Mesenchymal stem cell (in vitro differentiated cells and primary cell): ENCODE data around the gene PFDN5.

Experiments
- DNase-seq: peaks from one replicate; pipeline ENCODE4 v3.0.0-alpha.2; 2013
- H2AFZ ChIP-seq: one replicate; pipeline ENCODE4 v1.6.1; 2013; ENCODE audit warnings: low read depth, mild to moderate bottlenecking, control low read depth, inconsistent platforms, low read length, moderate library complexity
- H2AK5ac ChIP-seq: 2 replicates; pipeline ENCODE4 v1.6.1; 2013; ENCODE audit warnings: low read length, moderate library complexity, mild to moderate bottlenecking, inconsistent platforms; ENCODE audit not compliant: severe bottlenecking
- H2BK120ac ChIP-seq: one replicate; pipeline ENCODE4 v1.6.1; 2013; ENCODE audit warnings: low read depth, mild to moderate bottlenecking, inconsistent platforms, low read length, moderate library complexity
- H2BK12ac ChIP-seq, 2 experiments: one replicate each; pipeline ENCODE4 v1.6.1; 2013; ENCODE audit warnings: inconsistent platforms in 2 of 2, low read length in 2 of 2, mild to moderate bottlenecking in 2 of 2, moderate library complexity in 2 of 2, control low read depth in 1 of 2
- H2BK15ac ChIP-seq: one replicate; pipeline ENCODE4 v1.6.1; 2013; ENCODE audit warnings: mild to moderate bottlenecking, low read depth, inconsistent platforms; ENCODE audit not compliant: poor library complexity, severe bottlenecking
- H2BK5ac ChIP-seq: 2 replicates; pipeline ENCODE4 v1.6.1; 2013; ENCODE audit warnings: low read depth, mild to moderate bottlenecking, low read length, control low read depth, inconsistent platforms; ENCODE audit not compliant: poor library complexity, severe bottlenecking
- H3K14ac ChIP-seq, 2 experiments: one replicate each; pipeline ENCODE4 v1.6.1; 2013; ENCODE audit warnings: inconsistent platforms in 2 of 2, low read length in 2 of 2, control low read depth in 1 of 2, mild to moderate bottlenecking in 1 of 2, moderate library complexity in 1 of 2
- H3K18ac ChIP-seq, 2 experiments: one replicate each; pipeline ENCODE4 v1.6.1; 2013; ENCODE audit warnings: inconsistent platforms in 2 of 2, low read length in 2 of 2, control low read depth in 1 of 2, low read depth in 1 of 2, mild to moderate bottlenecking in 1 of 2
- H3K23ac ChIP-seq, 2 experiments: one replicate each; pipeline ENCODE4 v1.6.1; 2013; ENCODE audit warnings: inconsistent platforms in 2 of 2, low read length in 2 of 2, mild to moderate bottlenecking in 2 of 2, moderate library complexity in 2 of 2, control low read depth in 1 of 2
- H3K27ac ChIP-seq: 2 replicates; pipeline ENCODE4 v1.5.1; 2013; ENCODE audit warnings: mild to moderate bottlenecking, moderate library complexity, low read length, control low read depth, inconsistent platforms; ENCODE audit not compliant: poor library complexity, severe bottlenecking
- H3K27me3 ChIP-seq, 2 experiments: 2 replicates each; pipeline versions ENCODE4 v1.6.1 to v1.7.0; 2013; ENCODE audit warnings: low read length in 2 of 2, mild to moderate bottlenecking in 2 of 2, moderate library complexity in 2 of 2, control low read depth in 1 of 2, inconsistent platforms in 1 of 2; ENCODE audit not compliant: control insufficient read depth in 1 of 2, insufficient read depth in 1 of 2
- H3K36me3 ChIP-seq, 2 experiments: 2 replicates each; pipeline versions ENCODE4 v1.6.1 to v1.7.0; 2013; ENCODE audit warnings: low read length in 2 of 2, control low read depth in 1 of 2, inconsistent platforms in 1 of 2, low read depth in 1 of 2, mild to moderate bottlenecking in 1 of 2; ENCODE audit not compliant: insufficient read depth in 2 of 2, control insufficient read depth in 1 of 2
- H3K4ac ChIP-seq, 2 experiments: one replicate each; pipeline ENCODE4 v1.6.1; 2013; ENCODE audit warnings: inconsistent platforms in 2 of 2, low read length in 2 of 2, mild to moderate bottlenecking in 2 of 2, moderate library complexity in 2 of 2, control low read depth in 1 of 2, low read depth in 1 of 2
- H3K4me1 ChIP-seq: 2 replicates; pipeline ENCODE4 v1.6.1; 2013; ENCODE audit warnings: low read depth, low read length, control low read depth; ENCODE audit not compliant: control insufficient read depth, insufficient read depth
- H3K4me2 ChIP-seq: 2 replicates; pipeline ENCODE4 v1.6.1; 2013; ENCODE audit warnings: low read length, mild to moderate bottlenecking, inconsistent platforms; ENCODE audit not compliant: poor library complexity, severe bottlenecking
- H3K4me3 ChIP-seq, 2 experiments: 2 replicates each; pipeline versions ENCODE4 v1.5.1 to v1.7.0; 2013; ENCODE audit warnings: low read length in 2 of 2, mild to moderate bottlenecking in 2 of 2, control low read depth in 1 of 2, low read depth in 1 of 2; ENCODE audit not compliant: insufficient read depth in 1 of 2
- H3K79me1 ChIP-seq: replicated peaks from 2 replicates; pipeline ENCODE4 v1.6.1; 2013; ENCODE audit warnings: mild to moderate bottlenecking, control low read depth, low read length, inconsistent platforms; ENCODE audit not compliant: poor library complexity, severe bottlenecking
- H3K9ac ChIP-seq: 2 replicates; pipeline ENCODE4 v1.7.0; 2013; ENCODE audit warnings: mild to moderate bottlenecking, low read length, moderate library complexity
- H3K9me3 ChIP-seq: 2 replicates; pipeline ENCODE4 v1.7.0; 2013; ENCODE audit warnings: mild to moderate bottlenecking, low read length; ENCODE audit not compliant: control insufficient read depth
- H4K8ac ChIP-seq: one replicate; pipeline ENCODE4 v1.6.1; 2013; ENCODE audit warnings: inconsistent platforms, mild to moderate bottlenecking, low read length, moderate library complexity
- H4K91ac ChIP-seq: one replicate; pipeline ENCODE4 v1.6.1; 2013; ENCODE audit warnings: mild to moderate bottlenecking, low read length, inconsistent platforms
- WGBS: methylation state at CpG from one replicate; pipeline ENCODE4 v1.1.7; 2013; ENCODE audit warnings: mixed read lengths; 5-methylcytosine and 5-hydroxymethylcytosine counted together

PFDN5 gene

GRCh38 chr12:53253298-53253697 lies 42.0 kb upstream of the PFDN5 start:
- Histone ChIP-seq H3K23ac (no peak overlapping the region), H3K27me3 (no peaks in the 10 kb centered on the region), H3K9ac (peak overlapping the region; percentile 95), H2AK5ac (no peak overlapping the region), H3K14ac (no peak overlapping the region), H2BK120ac (no peak overlapping the region), H4K91ac (peak overlapping the region; percentile 43), H3K4me3 (peak overlapping the region in 1 of 2 experiments; percentile 98), H3K27ac (no peak overlapping the region), H3K4ac (no peak overlapping the region), H3K4me1 (peaks cover 17% of the 10 kb centered on the region), H2AFZ (no peak overlapping the region), H4K8ac (peak overlapping the region; percentile 19), H2BK5ac (no peak overlapping the region), H3K4me2 (peak overlapping the region; percentile 50), H3K18ac (no peak overlapping the region), H3K79me1 (peaks cover 22% of the 10 kb centered on the region), H3K36me3 (peaks cover 19 to 26% of the 10 kb centered on the region in 2 experiments), H2BK15ac (no peak overlapping the region), H3K9me3 (no peaks in the 10 kb centered on the region), H2BK12ac (no peak overlapping the region)
- DNase-seq: no peak
- 95% methylated on average over 13 of the region's 13 CpGs for WGBS

- 90% methylated on average over 1 of the region's 1 CpG for WGBS
- no peak overlapping the region for H3K9ac ChIP-seq
- H3K36me3 ChIP-seq: peaks cover 19 to 26% of the 10 kb centered on the region in 2 experiments
- H4K8ac ChIP-seq: no peak overlapping the region
- H3K14ac ChIP-seq: no peak overlapping the region
- H2BK5ac ChIP-seq: no peak overlapping the region
- H3K27me3 ChIP-seq: no peaks in the 10 kb centered on the region
- no peaks in the 10 kb centered on the region for H3K9me3 ChIP-seq
- no peak overlapping the region for H4K91ac ChIP-seq
- no peak overlapping the region for H3K4me2 ChIP-seq
- H3K4me1 ChIP-seq: peaks cover 17% of the 10 kb centered on the region
- no peak overlapping the region for H2AFZ ChIP-seq
- no peak overlapping the region for H3K4me3 ChIP-seq
- H2BK120ac ChIP-seq: no peak overlapping the region
- H3K79me1 ChIP-seq: peaks cover 22% of the 10 kb centered on the region
- no peak overlapping the region for H2BK15ac ChIP-seq
- no peak overlapping the region for H3K4ac ChIP-seq
- no peak for DNase-seq
- no peak overlapping the region for H3K27ac ChIP-seq
- H2AK5ac ChIP-seq: no peak overlapping the region
- no peak overlapping the region for H3K18ac ChIP-seq
- no peak overlapping the region for H3K23ac ChIP-seq
- no peak overlapping the region for H2BK12ac ChIP-seq
These were observed 40.4 kb upstream of the PFDN5 start for GRCh38 chr12:53254816-53255545.

- no peaks in the 10 kb centered on the region for H3K27me3 ChIP-seq
- H2BK5ac ChIP-seq: no peak overlapping the region
- H2BK120ac ChIP-seq: no peak overlapping the region
- no peak overlapping the region for H3K4me2 ChIP-seq
- H2AK5ac ChIP-seq: no peak overlapping the region
- H2BK12ac ChIP-seq: no peak overlapping the region
- no peak overlapping the region for H4K91ac ChIP-seq
- no peak overlapping the region for H3K4me3 ChIP-seq
- no peak overlapping the region for H3K9ac ChIP-seq
- no peak for DNase-seq
- no peak overlapping the region for H2BK15ac ChIP-seq
- H2AFZ ChIP-seq: no peak overlapping the region
- H3K23ac ChIP-seq: no peak overlapping the region
- no peak overlapping the region for H3K14ac ChIP-seq
- peaks cover 22% of the 10 kb centered on the region for H3K79me1 ChIP-seq
- H3K27ac ChIP-seq: no peak overlapping the region
- H3K9me3 ChIP-seq: no peaks in the 10 kb centered on the region
- H3K4ac ChIP-seq: no peak overlapping the region
- WGBS: 100% methylated on average over 2 of the region's 3 CpGs
- H4K8ac ChIP-seq: no peak overlapping the region
- H3K36me3 ChIP-seq: peaks cover 19 to 26% of the 10 kb centered on the region in 2 experiments
- no peak overlapping the region for H3K18ac ChIP-seq
- peaks cover 16% of the 10 kb centered on the region for H3K4me1 ChIP-seq
These were observed 39.3 kb upstream of the PFDN5 start for GRCh38 chr12:53255996-53256395.

GRCh38 chr12:53258541-53259539 lies 36.5 kb upstream of the PFDN5 start:
- H3K4me3 ChIP-seq: no peak overlapping the region
- H3K27me3 ChIP-seq: no peaks in the 10 kb centered on the region
- H2AK5ac ChIP-seq: no peak overlapping the region
- peaks cover 1% of the 10 kb centered on the region for H3K4me1 ChIP-seq
- peaks cover 10 to 19% of the 10 kb centered on the region in 2 experiments for H3K36me3 ChIP-seq
- H2BK5ac ChIP-seq: no peak overlapping the region
- peak; percentile 50 for DNase-seq
- H3K18ac ChIP-seq: no peak overlapping the region
- no peak overlapping the region for H2AFZ ChIP-seq
- H3K4ac ChIP-seq: no peak overlapping the region
- no peak overlapping the region for H3K14ac ChIP-seq
- H2BK15ac ChIP-seq: no peak overlapping the region
- H2BK120ac ChIP-seq: no peak overlapping the region
- no peak overlapping the region for H3K27ac ChIP-seq
- no peak overlapping the region for H4K8ac ChIP-seq
- H2BK12ac ChIP-seq: no peak overlapping the region
- no peak overlapping the region for H3K4me2 ChIP-seq
- no peaks in the 10 kb centered on the region for H3K9me3 ChIP-seq
- peaks cover 11% of the 10 kb centered on the region for H3K79me1 ChIP-seq
- no peak overlapping the region for H3K9ac ChIP-seq
- no peak overlapping the region for H4K91ac ChIP-seq
- 67% methylated on average over 5 of the region's 7 CpGs for WGBS
- no peak overlapping the region for H3K23ac ChIP-seq
